A549 (cell line): ENCODE results near the gene BNC2.

Source experiments
- CEBPB ChIP-seq, 2 experiments: fragments of >200 bp in 1 of 2; sonication (Bioruptor Twin) in 1 of 2; formaldehyde crosslinking in 1 of 2; IDR thresholded peaks; 2 replicates each; pipeline ENCODE4 v1.6.1; 2012 to 2016
- CHD4 ChIP-seq: fragments of 200-600 bp; sonication (generic); IDR thresholded peaks from 2 replicates; pipeline ENCODE4 v1.6.1; 2016; ENCODE audit warnings: antibody characterized with exemption, mild to moderate bottlenecking, borderline replicate concordance
- HDAC2 ChIP-seq: fragments of 200-600 bp; sonication (generic); IDR thresholded peaks from 2 replicates; pipeline ENCODE4 v1.6.1; 2016
- KDM1A ChIP-seq: fragments of 200-600 bp; sonication (generic); IDR thresholded peaks from 2 replicates; pipeline ENCODE4 v1.6.1; 2016; ENCODE audit warnings: low read depth, mild to moderate bottlenecking
- KDM5A ChIP-seq: fragments of 200-600 bp; sonication (generic); IDR thresholded peaks from 2 replicates; pipeline ENCODE4 v1.6.1; 2016; ENCODE audit warnings: antibody characterized with exemption, mild to moderate bottlenecking
- MAZ ChIP-seq: fragments of 150-350 bp; IDR thresholded peaks from 2 replicates; pipeline ENCODE4 v1.6.1; 2014; ENCODE audit warnings: antibody characterized with exemption, low read depth, low read length, borderline replicate concordance
- NR3C1 ChIP-seq: fragments of >200 bp; sonication (Bioruptor Twin); formaldehyde crosslinking; IDR thresholded peaks from 3 replicates; pipeline ENCODE4 v1.6.1; 2017
- PHF8 ChIP-seq: fragments of 200-600 bp; sonication (generic); IDR thresholded peaks from 2 replicates; pipeline ENCODE4 v1.6.1; 2016; ENCODE audit warnings: low read depth, mild to moderate bottlenecking, antibody characterized with exemption, moderate library complexity, borderline replicate concordance
- RFX5 ChIP-seq: fragments of 450-650 bp; IDR thresholded peaks from 2 replicates; pipeline ENCODE4 v1.7.1; 2014; ENCODE audit warnings: antibody characterized with exemption, mild to moderate bottlenecking, moderate library complexity
- TF ChIP-seq, protein P1 (sequence below): fragments of >200 bp; sonication (Bioruptor Twin); formaldehyde crosslinking; IDR thresholded peaks from 3 replicates; pipeline ENCODE4 v1.5.1; 2016

GRCh38 chr9:16460696-16461095 is 409.8 kb downstream of the BNC2 start:
- no peak for TF ChIP-seq NR3C1
- TF ChIP-seq, protein P1, sequence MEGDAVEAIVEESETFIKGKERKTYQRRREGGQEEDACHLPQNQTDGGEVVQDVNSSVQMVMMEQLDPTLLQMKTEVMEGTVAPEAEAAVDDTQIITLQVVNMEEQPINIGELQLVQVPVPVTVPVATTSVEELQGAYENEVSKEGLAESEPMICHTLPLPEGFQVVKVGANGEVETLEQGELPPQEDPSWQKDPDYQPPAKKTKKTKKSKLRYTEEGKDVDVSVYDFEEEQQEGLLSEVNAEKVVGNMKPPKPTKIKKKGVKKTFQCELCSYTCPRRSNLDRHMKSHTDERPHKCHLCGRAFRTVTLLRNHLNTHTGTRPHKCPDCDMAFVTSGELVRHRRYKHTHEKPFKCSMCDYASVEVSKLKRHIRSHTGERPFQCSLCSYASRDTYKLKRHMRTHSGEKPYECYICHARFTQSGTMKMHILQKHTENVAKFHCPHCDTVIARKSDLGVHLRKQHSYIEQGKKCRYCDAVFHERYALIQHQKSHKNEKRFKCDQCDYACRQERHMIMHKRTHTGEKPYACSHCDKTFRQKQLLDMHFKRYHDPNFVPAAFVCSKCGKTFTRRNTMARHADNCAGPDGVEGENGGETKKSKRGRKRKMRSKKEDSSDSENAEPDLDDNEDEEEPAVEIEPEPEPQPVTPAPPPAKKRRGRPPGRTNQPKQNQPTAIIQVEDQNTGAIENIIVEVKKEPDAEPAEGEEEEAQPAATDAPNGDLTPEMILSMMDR = no peak
- no peak for TF ChIP-seq KDM5A
- no peak for TF ChIP-seq HDAC2
- no peak for TF ChIP-seq PHF8
- no peak for TF ChIP-seq CHD4
- no peak for TF ChIP-seq CEBPB (IDR thresholded peaks at IDR 0.05)
- no peak for TF ChIP-seq MAZ
- no peak for TF ChIP-seq RFX5
- no peak for TF ChIP-seq KDM1A
